HUDEP-2 (cell line): ENCODE data around the gene HRH4.

Experiments used
- DNase-seq, 76 experiments: peaks; one replicate each; lab custom pipeline; 2025; ENCODE audit not compliant: unreplicated experiment in 76 of 76; lab: John Stamatoyannopoulos, UW

Gene HRH4

DNA sequence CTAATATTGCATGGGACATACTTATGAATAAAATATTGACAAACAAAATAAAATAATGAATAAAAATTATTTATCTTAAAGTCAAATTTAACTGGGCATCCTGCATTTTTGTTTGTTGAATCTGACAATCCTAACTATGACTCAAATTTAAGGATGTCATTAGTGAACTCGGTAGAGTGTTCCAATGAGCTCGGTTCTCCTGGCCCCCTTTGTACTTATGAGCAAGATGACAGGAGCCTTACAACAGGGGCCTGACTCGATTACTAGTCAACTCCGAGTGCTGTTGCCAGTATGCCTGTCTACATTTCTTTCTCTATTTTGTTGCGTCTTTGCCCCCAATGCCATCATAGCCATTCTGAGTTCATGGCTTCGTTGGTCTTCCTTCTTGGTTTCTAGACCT lies 40.3 kb downstream of the HRH4 start:
- DNase-seq = no peak

DNA sequence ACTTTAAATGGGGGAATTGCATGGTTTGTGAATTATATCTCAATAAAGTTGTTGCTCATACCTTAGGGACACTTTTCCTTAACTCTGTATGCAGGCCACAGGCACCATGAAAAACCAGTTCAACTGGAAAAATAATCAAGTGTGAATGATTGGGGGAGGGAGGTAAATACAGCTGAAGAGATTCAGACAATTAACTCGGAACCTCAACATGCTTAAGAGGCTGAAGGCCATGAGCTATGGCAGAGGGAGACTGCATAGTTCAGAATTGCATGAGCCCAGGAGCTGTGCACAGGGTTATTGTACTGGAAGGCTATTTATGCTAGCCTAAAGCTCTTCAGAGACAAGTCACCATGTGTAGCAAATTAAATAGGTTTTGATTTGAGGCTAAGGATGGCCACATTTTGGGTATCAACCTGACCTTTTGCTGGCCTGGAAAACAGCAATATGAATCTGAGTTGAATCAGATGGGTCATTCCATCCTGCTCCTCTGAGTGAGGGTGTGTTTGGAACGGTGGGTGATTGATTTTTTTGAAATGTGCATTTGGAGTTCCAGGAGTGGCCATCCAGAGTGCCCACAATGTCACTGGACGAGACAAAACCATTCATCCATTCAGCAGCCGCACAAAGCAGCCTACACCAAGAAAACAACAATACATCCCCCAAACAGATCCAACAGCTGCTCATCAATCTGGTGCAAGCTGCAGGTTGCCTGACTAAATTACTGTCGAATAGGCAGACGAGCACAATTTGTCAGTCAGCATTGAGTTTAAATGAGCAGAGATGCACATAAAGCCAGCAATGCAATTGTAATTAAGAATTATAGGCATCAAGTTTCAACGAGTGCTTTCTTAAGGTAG lies 42.5 kb downstream of the HRH4 start:
- no peak for DNase-seq

DNA sequence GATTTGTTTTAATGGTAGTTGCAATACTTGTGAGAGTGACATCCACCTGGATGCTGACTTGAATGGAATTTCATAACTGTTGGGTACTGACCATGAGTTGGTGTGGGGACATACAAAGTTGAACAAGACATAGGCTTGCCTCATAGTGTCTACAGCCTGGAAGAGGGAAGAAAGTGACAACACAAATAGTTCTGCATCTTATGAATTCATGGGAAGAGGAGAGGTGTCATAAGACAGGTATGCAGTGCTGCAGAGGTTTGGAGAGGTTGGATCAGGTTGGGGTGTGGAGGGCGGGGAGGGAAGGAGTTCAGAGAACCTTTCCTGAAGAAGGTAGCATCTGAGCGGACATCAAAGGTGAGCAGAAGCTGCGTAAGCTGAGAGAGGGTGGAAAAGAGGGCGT lies 44.0 kb downstream of the HRH4 start:
- no peak for DNase-seq

DNA sequence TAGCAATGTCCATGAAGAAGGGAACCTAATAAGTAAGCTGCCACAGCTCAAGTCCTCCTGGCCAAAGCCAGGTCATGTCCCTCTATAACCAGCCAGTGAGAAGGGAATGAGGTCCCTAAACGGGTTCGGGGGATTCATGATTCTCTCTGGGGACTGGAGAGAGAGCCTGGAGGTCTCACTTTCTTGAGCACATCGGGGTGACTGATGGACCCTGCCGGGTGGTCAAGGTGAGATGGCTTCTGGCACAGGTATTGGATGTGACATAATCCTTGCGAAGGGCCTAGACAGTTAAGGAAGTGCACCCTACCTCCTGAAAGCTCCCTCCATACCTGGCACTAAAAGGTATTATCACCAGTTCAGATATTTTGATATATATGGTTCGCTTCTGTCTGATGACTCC lies 45.7 kb downstream of the HRH4 start:
- DNase-seq = no peak

DNA sequence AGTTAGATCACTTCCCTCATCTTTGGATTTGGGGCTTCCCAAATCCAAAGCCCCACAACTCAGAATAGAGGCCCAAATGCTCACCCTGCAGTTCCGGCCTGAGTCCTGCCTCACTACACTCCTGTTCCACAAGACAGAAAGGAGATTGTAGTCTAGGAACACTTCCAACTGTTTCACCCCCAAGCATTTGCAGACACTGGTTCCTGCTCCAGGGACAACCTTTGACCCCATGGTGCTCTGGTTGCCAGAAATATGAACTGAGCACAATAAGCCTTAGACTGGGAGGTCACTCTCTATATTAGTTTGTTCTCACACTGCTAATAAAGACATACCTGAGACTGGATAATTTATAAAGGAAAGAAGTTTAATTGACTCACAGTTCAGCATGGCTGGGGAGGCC lies 49.0 kb downstream of the HRH4 start:
- DNase-seq = no peak

DNA sequence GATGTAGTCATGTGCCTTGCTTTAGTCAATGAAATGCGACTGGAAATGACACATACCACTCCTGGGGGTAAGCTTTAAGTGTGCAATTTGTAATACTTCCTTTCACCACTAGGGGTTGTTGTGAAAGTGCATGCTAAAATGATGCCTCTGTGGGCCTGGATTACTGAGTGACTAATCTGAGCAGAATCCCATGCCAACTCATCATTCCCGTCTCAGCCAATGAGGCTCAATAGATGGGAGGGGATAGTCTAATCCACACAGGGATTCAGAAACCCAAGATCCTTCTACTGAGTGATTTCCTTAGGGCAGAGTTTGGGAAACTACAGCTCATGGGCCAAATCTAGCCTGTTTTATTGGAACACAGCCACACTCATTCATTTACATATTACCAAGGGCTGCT lies 54.0 kb downstream of the HRH4 start:
- peak in 32 of 76 experiments; percentile 2 to 73 (median 38) for DNase-seq

DNA sequence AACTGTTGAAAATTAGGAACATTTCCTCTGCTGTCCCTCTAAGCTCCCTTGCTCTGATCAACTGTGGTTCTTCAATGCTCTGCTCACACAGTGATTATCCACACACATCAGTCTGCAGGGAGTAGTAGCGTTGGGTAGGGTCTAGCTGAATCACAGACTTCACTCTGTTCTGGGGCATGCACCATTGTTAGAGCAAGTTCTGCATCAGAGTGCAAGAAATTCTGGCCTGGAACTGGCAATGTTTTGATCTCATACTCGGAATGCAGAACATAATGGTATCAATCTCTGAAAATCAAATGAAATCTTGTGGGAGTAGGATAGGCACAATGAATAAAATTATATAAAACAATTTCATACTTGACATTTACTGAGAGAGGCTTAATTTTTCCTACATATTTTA lies 55.3 kb downstream of the HRH4 start:
- no peak for DNase-seq

DNA sequence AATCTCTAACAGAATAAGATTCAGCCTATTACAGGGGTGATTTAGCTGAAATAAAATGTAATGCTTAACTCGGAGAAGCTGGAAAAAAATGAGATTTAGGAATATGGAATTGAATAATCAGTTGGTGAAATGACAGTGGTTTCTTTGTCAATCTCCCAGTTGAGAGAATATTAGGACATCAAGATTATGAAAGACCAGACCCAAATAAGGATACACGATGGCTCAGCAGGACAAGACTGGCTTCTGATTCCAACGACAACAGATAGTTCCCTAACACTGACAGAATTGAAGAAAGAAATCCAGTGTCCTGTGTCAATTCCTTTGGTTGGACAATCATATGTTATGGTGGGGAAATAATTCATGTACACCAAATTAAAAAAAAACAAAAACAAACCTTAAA lies 55.8 kb downstream of the HRH4 start:
- no peak for DNase-seq

DNA sequence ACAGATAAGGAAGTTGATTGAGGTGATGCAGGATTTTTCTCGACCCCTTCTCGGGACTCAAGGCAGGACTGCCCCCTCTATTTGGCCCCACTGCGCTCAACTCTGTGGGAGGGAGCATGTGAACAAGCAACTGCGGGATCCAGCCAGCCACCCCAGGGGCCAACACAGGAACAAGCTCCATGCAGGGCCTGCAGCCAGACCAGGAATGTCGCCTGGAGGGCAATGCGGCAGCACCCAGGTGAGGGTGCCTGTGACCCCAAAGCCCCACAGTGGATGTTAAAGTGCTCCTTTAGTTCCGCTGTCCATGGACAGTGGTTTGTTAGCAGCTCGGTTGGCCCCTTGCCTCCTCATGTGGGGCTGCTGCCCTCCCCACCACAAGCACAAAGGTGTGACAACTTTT lies 57.1 kb downstream of the HRH4 start:
- no peak for DNase-seq

DNA sequence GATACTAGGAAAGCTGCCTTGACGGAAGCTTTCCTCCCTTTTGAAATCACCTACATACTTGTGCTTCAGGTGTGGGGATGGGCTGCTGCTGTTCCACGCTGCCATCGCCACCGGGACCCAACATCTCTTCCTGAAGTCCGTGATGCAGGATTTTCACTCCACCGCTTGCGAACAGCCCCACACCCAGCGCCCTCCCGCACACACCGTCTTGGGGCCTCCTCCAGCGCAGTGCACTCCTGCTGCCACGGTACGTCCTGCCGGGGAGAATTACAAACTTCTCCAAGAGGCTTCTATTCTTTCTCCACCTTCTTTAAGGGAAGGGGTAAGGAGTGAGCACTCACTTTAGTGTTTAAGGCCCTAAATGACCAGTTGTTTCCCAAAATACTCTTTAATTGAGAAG lies 58.2 kb downstream of the HRH4 start:
- no peak for DNase-seq
